22Rv1 (cell line): ENCODE measurements around the gene KCNE3.

Experiments
- CTCF ChIP-seq: fragments of 450-650 bp; IDR thresholded peaks from 2 replicates; pipeline ENCODE4 v1.5.1; 2017; ENCODE audit warnings: mild to moderate bottlenecking
- ZFX ChIP-seq: fragments of 450-650 bp; IDR thresholded peaks from 2 replicates; pipeline ENCODE4 v1.6.1; 2017; ENCODE audit warnings: antibody characterized with exemption, borderline replicate concordance

GRCh38 chr11:74494916-74495315 is 27.6 kb upstream of the KCNE3 start:
- TF ChIP-seq CTCF = no peak
- no peak for TF ChIP-seq ZFX
